ENCODE data around the gene HTR4.

GRCh38 chr5:148665431-148665830 is 11.1 kb upstream of the HTR4 start:
- no peak for TF ChIP-seq CTCF (IDR thresholded peaks at IDR 0.05)
- TF ChIP-seq POLR2A (IDR thresholded peaks at IDR 0.05), result no peak

All from tibial nerve (tissue), 3 donors.